Peyer's patch (tissue), 4 donors: Measurements from ENCODE around the gene HEMGN. TPM values are rescaled to one million over a fixed set of nuclear protein-coding genes. Genes with fewer than 3 reads are reported as not detected.

Experiments used
- DNase-seq, 3 donors: peaks; one replicate each; pipeline ENCODE4 v3.0.0-alpha.2; 2017 to 2019
- H3K27ac ChIP-seq, 4 donors: fragments of 200-600 bp; sonication (generic); one replicate each; pipeline ENCODE4 v1.5.1; 2016 to 2019
- H3K27me3 ChIP-seq, 2 donors: fragments of 200-600 bp; sonication (generic); one replicate each; pipeline ENCODE4 v1.5.1; 2019
- H3K36me3 ChIP-seq, 3 donors: fragments of 200-600 bp; sonication (generic); one replicate each; pipeline ENCODE4 v1.5.1; 2016 to 2019
- H3K4me1 ChIP-seq, 4 donors: fragments of 200-600 bp; sonication (generic); one replicate each; pipeline ENCODE4 v1.5.1; 2016 to 2019
- H3K4me3 ChIP-seq, 4 donors: fragments of 200-600 bp; sonication (generic); 1 replicate in 3 of 4; 2 replicates in 1 of 4; pipeline ENCODE4 v1.5.1; 2016 to 2019; ENCODE audit warnings: mild to moderate bottlenecking in 1 of 4
- H3K9me3 ChIP-seq, 4 donors: fragments of 200-600 bp; sonication (generic); one replicate each; pipeline ENCODE4 v1.5.1; 2016 to 2019; ENCODE audit warnings: mild to moderate bottlenecking in 1 of 4
- CTCF ChIP-seq, 6 experiments: fragments of 450-650 bp in 4 of 6; fragments of 200-600 bp in 2 of 6; sonication (generic) in 1 of 6; IDR thresholded peaks; one replicate each; pipeline ENCODE4 v1.5.1; 2017 to 2019; ENCODE audit warnings: antibody characterized with exemption in 6 of 6, mild to moderate bottlenecking in 3 of 6, moderate library complexity in 1 of 6
- POLR2A ChIP-seq, 2 donors: fragments of 450-650 bp; IDR thresholded peaks; one replicate each; pipeline ENCODE4 v1.5.1; 2017; ENCODE audit warnings: antibody characterized with exemption in 2 of 2, mild to moderate bottlenecking in 2 of 2, moderate library complexity in 2 of 2
- total RNA-seq, 4 donors: library from RNA; depleted of rRNA; stranded (reverse); fragments of >200 nt; gene quantifications; one replicate each; pipeline ENCODE4 v1.1.0, GENCODE V29; 2016

The HEMGN gene
- total RNA-seq, 4 donors from 2014 or later: not detected

GRCh38 chr9:97969014-97969413, 31.0 kb upstream of the HEMGN start:
- no peak for DNase-seq
- no peaks in the 10 kb centered on the region for H3K9me3 ChIP-seq
- H3K4me3 ChIP-seq: no peak overlapping the region
- H3K4me1 ChIP-seq: no peaks in the 10 kb centered on the region
- H3K27me3 ChIP-seq: no peaks in the 10 kb centered on the region
- no peaks in the 10 kb centered on the region for H3K36me3 ChIP-seq
- no peak overlapping the region for H3K27ac ChIP-seq
- TF ChIP-seq CTCF (IDR thresholded peaks at IDR 0.05) (no peak), POLR2A (IDR thresholded peaks at IDR 0.05) (no peak)

DNA sequence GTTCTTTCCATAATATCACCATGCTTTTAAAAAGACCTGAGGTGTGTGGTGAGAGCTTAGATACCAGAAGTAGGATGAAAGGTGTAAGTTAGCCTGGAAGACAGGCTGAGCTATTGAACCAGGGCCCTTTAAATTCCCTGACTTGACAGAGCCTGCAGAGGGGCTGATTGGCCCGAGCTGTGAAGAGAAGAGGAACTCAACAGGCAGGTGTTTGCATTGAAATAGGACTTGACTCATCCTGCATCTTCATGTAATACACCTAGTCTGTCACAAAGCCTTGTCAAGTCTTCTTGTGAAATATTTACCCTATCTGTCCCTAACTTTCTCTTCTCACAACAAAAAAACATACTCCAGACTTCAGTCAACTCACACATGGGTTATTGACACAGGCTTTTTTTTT, 28.5 kb upstream of the HEMGN start:
- H3K4me3 ChIP-seq: no peak overlapping the region
- no peaks in the 10 kb centered on the region for H3K27me3 ChIP-seq
- H3K36me3 ChIP-seq: no peaks in the 10 kb centered on the region
- no peaks in the 10 kb centered on the region for H3K4me1 ChIP-seq
- TF ChIP-seq CTCF (IDR thresholded peaks at IDR 0.05): no peak
- no peak for TF ChIP-seq POLR2A (IDR thresholded peaks at IDR 0.05)
- no peak for DNase-seq
- H3K9me3 ChIP-seq: no peaks in the 10 kb centered on the region
- no peak overlapping the region for H3K27ac ChIP-seq

- Histone ChIP-seq H3K9me3 (no peaks in the 10 kb centered on the region), H3K36me3 (no peaks in the 10 kb centered on the region), H3K4me1 (no peaks in the 10 kb centered on the region), H3K27ac (no peak overlapping the region), H3K4me3 (no peak overlapping the region), H3K27me3 (no peaks in the 10 kb centered on the region)
- TF ChIP-seq CTCF (IDR thresholded peaks at IDR 0.05) (no peak), POLR2A (IDR thresholded peaks at IDR 0.05) (no peak)
- no peak for DNase-seq
These were observed 26.9 kb upstream of the HEMGN start for GRCh38 chr9:97964901-97965300.

GRCh38 chr9:97963232-97963631, 25.3 kb upstream of the HEMGN start:
- Histone ChIP-seq H3K27ac (no peak overlapping the region), H3K9me3 (no peaks in the 10 kb centered on the region), H3K4me3 (no peak overlapping the region), H3K4me1 (no peaks in the 10 kb centered on the region), H3K27me3 (no peaks in the 10 kb centered on the region), H3K36me3 (no peaks in the 10 kb centered on the region)
- no peak for TF ChIP-seq POLR2A (IDR thresholded peaks at IDR 0.05)
- no peak for TF ChIP-seq CTCF (IDR thresholded peaks at IDR 0.05)
- DNase-seq: no peak

- Histone ChIP-seq H3K36me3 (no peaks in the 10 kb centered on the region), H3K4me1 (no peaks in the 10 kb centered on the region), H3K27me3 (no peaks in the 10 kb centered on the region), H3K27ac (no peak overlapping the region), H3K9me3 (no peaks in the 10 kb centered on the region), H3K4me3 (no peak overlapping the region)
- DNase-seq: no peak
- TF ChIP-seq CTCF (IDR thresholded peaks at IDR 0.05) (no peak), POLR2A (IDR thresholded peaks at IDR 0.05) (no peak)
These were observed 24.6 kb upstream of the HEMGN start for GRCh38 chr9:97962575-97962974.

- no peak overlapping the region for H3K4me3 ChIP-seq
- no peaks in the 10 kb centered on the region for H3K36me3 ChIP-seq
- no peak overlapping the region for H3K27ac ChIP-seq
- no peak for TF ChIP-seq CTCF (IDR thresholded peaks at IDR 0.05)
- no peak for TF ChIP-seq POLR2A (IDR thresholded peaks at IDR 0.05)
- no peak for DNase-seq
- no peaks in the 10 kb centered on the region for H3K4me1 ChIP-seq
- H3K27me3 ChIP-seq: no peaks in the 10 kb centered on the region
- H3K9me3 ChIP-seq: no peaks in the 10 kb centered on the region
These were observed 24.2 kb upstream of the HEMGN start for GRCh38 chr9:97962136-97962535.
